HG03097 (cell line): ENCODE measurements around the gene ANGPTL4.
"Not testable (repeated sequence)": the region's sequence is repeated elsewhere in the genome, so short reads cannot be mapped to it uniquely, and the experiment has no call there.

Experiments
- ATAC-seq: cut with Tn5 transposase; IDR thresholded peaks from one replicate; pipeline ENCODE4 v1.9.1; 2021; ENCODE audit not compliant: unreplicated experiment, low FRiP score

ANGPTL4 gene

GRCh38 chr19:8404391-8405151 is 40.6 kb downstream of the ANGPTL4 start:
- no peak for ATAC-seq

GRCh38 chr19:8410718-8411117 is 46.8 kb downstream of the ANGPTL4 start:
- ATAC-seq, result not testable (repeated sequence)

GRCh38 chr19:8412783-8413628 is 49.1 kb downstream of the ANGPTL4 start, which contains the start of gene MARCHF2:
Gene MARCHF2, plus strand, starts transcription at chr19:8413305. Its CDS starts 8,536 bp downstream, at chr19:8421841.
- peak; percentile 98 for ATAC-seq

GRCh38 chr19:8413629-8413995 is 49.7 kb downstream of the ANGPTL4 start:
- ATAC-seq, result no peak

GRCh38 chr19:8416796-8417195 is 52.8 kb downstream of the ANGPTL4 start:
- no peak for ATAC-seq

GRCh38 chr19:8421484-8422461 is 57.8 kb downstream of the ANGPTL4 start:
- no peak for ATAC-seq

GRCh38 chr19:8423817-8424223 is 59.9 kb downstream of the ANGPTL4 start:
- no peak for ATAC-seq
